Prostate gland (tissue), 2 donors: ENCODE results near the gene GPR15LG. TPM values are rescaled to one million over a fixed set of nuclear protein-coding genes. Genes with fewer than 3 reads are reported as not detected.

Source experiments
- DNase-seq: peaks from one replicate; pipeline ENCODE4 v3.0.0-alpha.2; 2019; ENCODE audit warnings: low spot score
- H3K27ac ChIP-seq, 2 donors: fragments of 200-600 bp; sonication (generic); 2 replicates each; pipeline ENCODE4 v1.5.1; 2017 to 2019
- H3K27me3 ChIP-seq: fragments of 200-600 bp; sonication (generic); replicated peaks from 2 replicates; pipeline ENCODE4 v1.5.1; 2019; ENCODE audit not compliant: insufficient read depth
- H3K36me3 ChIP-seq, 2 donors: fragments of 200-600 bp; sonication (generic); 1 replicate in 1 of 2; 2 replicates in 1 of 2; pipeline versions ENCODE4 v1.5.1 to v1.8.1; 2017 to 2019
- H3K4me1 ChIP-seq: fragments of 200-600 bp; sonication (generic); replicated peaks from 2 replicates; pipeline ENCODE4 v1.5.1; 2019
- H3K4me3 ChIP-seq, 2 donors: fragments of 200-600 bp; sonication (generic); 2 replicates each; pipeline ENCODE4 v1.5.1; 2017 to 2019
- H3K9me3 ChIP-seq: fragments of 200-600 bp; sonication (generic); 2 replicates; pipeline ENCODE4 v1.5.1; 2017
- CTCF ChIP-seq, 4 experiments: fragments of 200-600 bp in 2 of 4; fragments of 450-650 bp in 2 of 4; sonication (generic) in 2 of 4; IDR thresholded peaks; 1 replicate in 3 of 4; 2 replicates in 1 of 4; pipeline ENCODE4 v1.5.1; 2016 to 2019; ENCODE audit warnings: antibody characterized with exemption in 4 of 4, mild to moderate bottlenecking in 2 of 4, moderate library complexity in 2 of 4
- POLR2A ChIP-seq: fragments of 450-650 bp; IDR thresholded peaks from one replicate; pipeline ENCODE4 v1.6.1; 2016; ENCODE audit warnings: antibody characterized with exemption, mild to moderate bottlenecking
- POLR2AphosphoS5 ChIP-seq: sonication (generic); formaldehyde crosslinking; IDR thresholded peaks from one replicate; pipeline ENCODE4 v1.6.1; 2017; ENCODE audit warnings: antibody characterized with exemption
- WGBS: methylation state at CpG from one replicate; pipeline ENCODE4 v1.1.5; 2018; 5-methylcytosine and 5-hydroxymethylcytosine counted together
- intact Hi-C: fragments of 100-400 bp; cut with DNase I; formaldehyde crosslinking; loops from one replicate; pipeline ENCODE4 v1.14.2; 2022
- total RNA-seq, 2 donors: library from RNA; depleted of rRNA; stranded (reverse); fragments of >200 nt; gene quantifications; one replicate each; pipeline ENCODE4 v1.1.0, GENCODE V29; 2016

The GPR15LG gene
- total RNA-seq, 2 donors from 2014 or later: 3.1 TPM; not detected in 1

GRCh38 chr10:84205853-84206525, 32.4 kb downstream of the GPR15LG start:
- 73% methylated on average over 6 of the region's 6 CpGs for WGBS
- no peak for DNase-seq
- no peaks in the 10 kb centered on the region for H3K4me1 ChIP-seq
- no peaks in the 10 kb centered on the region for H3K36me3 ChIP-seq
- no peaks in the 10 kb centered on the region for H3K9me3 ChIP-seq
- intact Hi-C loops: no loop called here
- H3K27me3 ChIP-seq: no peaks in the 10 kb centered on the region
- TF ChIP-seq POLR2A: no peak
- no peak for TF ChIP-seq CTCF (IDR thresholded peaks at IDR 0.05)
- no peak for TF ChIP-seq POLR2AphosphoS5
- no peak overlapping the region for H3K4me3 ChIP-seq
- no peak overlapping the region for H3K27ac ChIP-seq

- no peaks in the 10 kb centered on the region for H3K36me3 ChIP-seq
- no peaks in the 10 kb centered on the region for H3K4me1 ChIP-seq
- no peaks in the 10 kb centered on the region for H3K27me3 ChIP-seq
- no peak overlapping the region for H3K27ac ChIP-seq
- DNase-seq: no peak
- no peaks in the 10 kb centered on the region for H3K9me3 ChIP-seq
- TF ChIP-seq CTCF (IDR thresholded peaks at IDR 0.05) (no peak), POLR2A (no peak), POLR2AphosphoS5 (no peak)
- no peak overlapping the region for H3K4me3 ChIP-seq
- intact Hi-C loops: no loop called here
- 82% methylated on average over 10 of the region's 10 CpGs for WGBS
Observed at GRCh38 chr10:84208023-84208422, 34.4 kb downstream of the GPR15LG start.

GRCh38 chr10:84211566-84211965, 38.0 kb downstream of the GPR15LG start:
- H3K36me3 ChIP-seq: no peaks in the 10 kb centered on the region
- no peaks in the 10 kb centered on the region for H3K27me3 ChIP-seq
- no peak overlapping the region for H3K4me3 ChIP-seq
- no peak overlapping the region for H3K27ac ChIP-seq
- WGBS: 71% methylated on average over 2 of the region's 2 CpGs
- no peaks in the 10 kb centered on the region for H3K9me3 ChIP-seq
- intact Hi-C loops: no loop called here
- DNase-seq: no peak
- no peaks in the 10 kb centered on the region for H3K4me1 ChIP-seq
- TF ChIP-seq POLR2A (no peak), POLR2AphosphoS5 (no peak), CTCF (IDR thresholded peaks at IDR 0.05) (no peak)

GRCh38 chr10:84212014-84212413, 38.4 kb downstream of the GPR15LG start:
- no peak for TF ChIP-seq CTCF (IDR thresholded peaks at IDR 0.05)
- no peak for TF ChIP-seq POLR2AphosphoS5
- no peak for TF ChIP-seq POLR2A
- H3K36me3 ChIP-seq: no peaks in the 10 kb centered on the region
- intact Hi-C loops: no loop called here
- no peak for DNase-seq
- no peaks in the 10 kb centered on the region for H3K9me3 ChIP-seq
- 75% methylated on average over 5 of the region's 5 CpGs for WGBS
- no peak overlapping the region for H3K27ac ChIP-seq
- no peaks in the 10 kb centered on the region for H3K27me3 ChIP-seq
- no peaks in the 10 kb centered on the region for H3K4me1 ChIP-seq
- H3K4me3 ChIP-seq: no peak overlapping the region

GRCh38 chr10:84213076-84213475, 39.5 kb downstream of the GPR15LG start:
- 89% methylated on average over 11 of the region's 11 CpGs for WGBS
- Histone ChIP-seq H3K27me3 (no peaks in the 10 kb centered on the region), H3K9me3 (no peaks in the 10 kb centered on the region), H3K36me3 (no peaks in the 10 kb centered on the region), H3K4me3 (no peak overlapping the region), H3K27ac (no peak overlapping the region), H3K4me1 (no peaks in the 10 kb centered on the region)
- no peak for TF ChIP-seq POLR2AphosphoS5
- TF ChIP-seq CTCF (IDR thresholded peaks at IDR 0.05): no peak
- TF ChIP-seq POLR2A: no peak
- intact Hi-C loops: no loop called here
- DNase-seq: no peak
